Measurements from ENCODE around the gene NCAN. TPM values are rescaled to one million over a fixed set of nuclear protein-coding genes. Genes with fewer than 3 reads are reported as not detected.

Gene NCAN
- total and polyA plus RNA-seq, 9 of the 15 experiments (the other 6 are each of a cell fraction or from before 2014, with no cell fraction given): 0.04 TPM; not detected in 8

- TF ChIP-seq RNF219 (CRISPR knock-in tag; IDR thresholded peaks at IDR 0.05) (no peak), DDX20 (tag; IDR thresholded peaks at IDR 0.05; ENCODE audit: low read depth) (no peak), PHB2 (IDR thresholded peaks at IDR 0.05; ENCODE audit: low read depth) (no peak), NFIC (IDR thresholded peaks at IDR 0.05) (peak; percentile 57; the same call in 1 of the 2 replicates), ATF7 (IDR thresholded peaks at IDR 0.05) (no peak), ZNF280A (IDR thresholded peaks at IDR 0.05; ENCODE audit: low read depth, partially characterized antibody) (no peak), JUN (IDR thresholded peaks at IDR 0.05; ENCODE audit: borderline replicate concordance, low read depth, low read length) (no peak), JUN (CRISPR knock-in tag; IDR thresholded peaks at IDR 0.05; ENCODE audit: borderline replicate concordance) (no peak), ZNF324 (CRISPR knock-in tag; IDR thresholded peaks at IDR 0.05) (no peak), MAFF (IDR thresholded peaks at IDR 0.05; ENCODE audit: low read length) (no peak), ZNF384 (IDR thresholded peaks at IDR 0.05; ENCODE audit: low read depth, low read length) (no peak), ZNF184 (CRISPR knock-in tag; IDR thresholded peaks at IDR 0.05) (no peak)
- TF ChIP-seq, protein P1, sequence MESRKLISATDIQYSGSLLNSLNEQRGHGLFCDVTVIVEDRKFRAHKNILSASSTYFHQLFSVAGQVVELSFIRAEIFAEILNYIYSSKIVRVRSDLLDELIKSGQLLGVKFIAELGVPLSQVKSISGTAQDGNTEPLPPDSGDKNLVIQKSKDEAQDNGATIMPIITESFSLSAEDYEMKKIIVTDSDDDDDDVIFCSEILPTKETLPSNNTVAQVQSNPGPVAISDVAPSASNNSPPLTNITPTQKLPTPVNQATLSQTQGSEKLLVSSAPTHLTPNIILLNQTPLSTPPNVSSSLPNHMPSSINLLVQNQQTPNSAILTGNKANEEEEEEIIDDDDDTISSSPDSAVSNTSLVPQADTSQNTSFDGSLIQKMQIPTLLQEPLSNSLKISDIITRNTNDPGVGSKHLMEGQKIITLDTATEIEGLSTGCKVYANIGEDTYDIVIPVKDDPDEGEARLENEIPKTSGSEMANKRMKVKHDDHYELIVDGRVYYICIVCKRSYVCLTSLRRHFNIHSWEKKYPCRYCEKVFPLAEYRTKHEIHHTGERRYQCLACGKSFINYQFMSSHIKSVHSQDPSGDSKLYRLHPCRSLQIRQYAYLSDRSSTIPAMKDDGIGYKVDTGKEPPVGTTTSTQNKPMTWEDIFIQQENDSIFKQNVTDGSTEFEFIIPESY (CRISPR knock-in tag; IDR thresholded peaks at IDR 0.05): peak; percentile 90
- TF ChIP-seq, protein P2, sequence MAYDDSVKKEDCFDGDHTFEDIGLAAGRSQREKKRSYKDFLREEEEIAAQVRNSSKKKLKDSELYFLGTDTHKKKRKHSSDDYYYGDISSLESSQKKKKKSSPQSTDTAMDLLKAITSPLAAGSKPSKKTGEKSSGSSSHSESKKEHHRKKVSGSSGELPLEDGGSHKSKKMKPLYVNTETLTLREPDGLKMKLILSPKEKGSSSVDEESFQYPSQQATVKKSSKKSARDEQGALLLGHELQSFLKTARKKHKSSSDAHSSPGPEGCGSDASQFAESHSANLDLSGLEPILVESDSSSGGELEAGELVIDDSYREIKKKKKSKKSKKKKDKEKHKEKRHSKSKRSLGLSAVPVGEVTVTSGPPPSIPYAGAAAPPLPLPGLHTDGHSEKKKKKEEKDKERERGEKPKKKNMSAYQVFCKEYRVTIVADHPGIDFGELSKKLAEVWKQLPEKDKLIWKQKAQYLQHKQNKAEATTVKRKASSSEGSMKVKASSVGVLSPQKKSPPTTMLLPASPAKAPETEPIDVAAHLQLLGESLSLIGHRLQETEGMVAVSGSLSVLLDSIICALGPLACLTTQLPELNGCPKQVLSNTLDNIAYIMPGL (CRISPR knock-in tag; IDR thresholded peaks at IDR 0.05): no peak
- TF ChIP-seq, protein P3, sequence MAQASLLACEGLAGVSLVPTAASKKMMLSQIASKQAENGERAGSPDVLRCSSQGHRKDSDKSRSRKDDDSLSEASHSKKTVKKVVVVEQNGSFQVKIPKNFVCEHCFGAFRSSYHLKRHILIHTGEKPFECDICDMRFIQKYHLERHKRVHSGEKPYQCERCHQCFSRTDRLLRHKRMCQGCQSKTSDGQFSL (CRISPR knock-in tag; IDR thresholded peaks at IDR 0.05): peak; percentile 76
- TF ChIP-seq, protein P3 (tag; IDR thresholded peaks at IDR 0.05): no peak; a peak in 1 of 4 replicates
- TF ChIP-seq, protein P4, sequence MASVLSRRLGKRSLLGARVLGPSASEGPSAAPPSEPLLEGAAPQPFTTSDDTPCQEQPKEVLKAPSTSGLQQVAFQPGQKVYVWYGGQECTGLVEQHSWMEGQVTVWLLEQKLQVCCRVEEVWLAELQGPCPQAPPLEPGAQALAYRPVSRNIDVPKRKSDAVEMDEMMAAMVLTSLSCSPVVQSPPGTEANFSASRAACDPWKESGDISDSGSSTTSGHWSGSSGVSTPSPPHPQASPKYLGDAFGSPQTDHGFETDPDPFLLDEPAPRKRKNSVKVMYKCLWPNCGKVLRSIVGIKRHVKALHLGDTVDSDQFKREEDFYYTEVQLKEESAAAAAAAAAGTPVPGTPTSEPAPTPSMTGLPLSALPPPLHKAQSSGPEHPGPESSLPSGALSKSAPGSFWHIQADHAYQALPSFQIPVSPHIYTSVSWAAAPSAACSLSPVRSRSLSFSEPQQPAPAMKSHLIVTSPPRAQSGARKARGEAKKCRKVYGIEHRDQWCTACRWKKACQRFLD (CRISPR knock-in tag; IDR thresholded peaks at IDR 0.05): no peak
These were observed 25.7 kb upstream of the NCAN start (continued) for GRCh38 chr19:19185853-19186740.

Data from K562 (cell line).